ENCODE measurements around the gene IGF1.

DNA sequence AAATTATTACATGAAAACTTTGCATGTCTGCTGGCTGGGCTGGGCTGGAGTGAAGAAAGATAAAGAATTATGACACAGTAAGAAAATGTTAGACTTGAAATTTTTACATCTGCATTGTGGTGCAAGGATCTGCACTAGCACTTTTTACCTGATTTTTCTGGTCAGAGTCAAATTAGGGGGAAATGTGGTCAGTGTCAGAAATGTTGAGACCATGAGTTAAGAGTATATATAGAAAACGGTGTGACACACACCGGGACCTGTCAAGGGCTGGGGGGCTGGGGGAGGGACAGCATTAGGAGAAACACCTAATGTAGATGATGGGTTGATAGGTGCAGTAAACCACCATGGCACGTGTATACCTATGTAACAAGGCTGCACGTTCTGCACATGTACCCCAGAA lies 90.3 kb downstream of the IGF1 start:
- TF ChIP-seq, protein P1, sequence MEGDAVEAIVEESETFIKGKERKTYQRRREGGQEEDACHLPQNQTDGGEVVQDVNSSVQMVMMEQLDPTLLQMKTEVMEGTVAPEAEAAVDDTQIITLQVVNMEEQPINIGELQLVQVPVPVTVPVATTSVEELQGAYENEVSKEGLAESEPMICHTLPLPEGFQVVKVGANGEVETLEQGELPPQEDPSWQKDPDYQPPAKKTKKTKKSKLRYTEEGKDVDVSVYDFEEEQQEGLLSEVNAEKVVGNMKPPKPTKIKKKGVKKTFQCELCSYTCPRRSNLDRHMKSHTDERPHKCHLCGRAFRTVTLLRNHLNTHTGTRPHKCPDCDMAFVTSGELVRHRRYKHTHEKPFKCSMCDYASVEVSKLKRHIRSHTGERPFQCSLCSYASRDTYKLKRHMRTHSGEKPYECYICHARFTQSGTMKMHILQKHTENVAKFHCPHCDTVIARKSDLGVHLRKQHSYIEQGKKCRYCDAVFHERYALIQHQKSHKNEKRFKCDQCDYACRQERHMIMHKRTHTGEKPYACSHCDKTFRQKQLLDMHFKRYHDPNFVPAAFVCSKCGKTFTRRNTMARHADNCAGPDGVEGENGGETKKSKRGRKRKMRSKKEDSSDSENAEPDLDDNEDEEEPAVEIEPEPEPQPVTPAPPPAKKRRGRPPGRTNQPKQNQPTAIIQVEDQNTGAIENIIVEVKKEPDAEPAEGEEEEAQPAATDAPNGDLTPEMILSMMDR (IDR thresholded peaks at IDR 0.05): no peak
- no peak for TF ChIP-seq POLR2A (IDR thresholded peaks at IDR 0.05)
